Erythroblast (primary cell): Measurements from ENCODE around the gene OAF.

ENCODE experiments used
- GATA1 ChIP-seq: IDR thresholded peaks from 2 replicates; pipeline ENCODE4 v1.6.1; 2011; ENCODE audit warnings: low read depth, mild to moderate bottlenecking, control low read depth, low read length, moderate library complexity
- POLR2A ChIP-seq: IDR thresholded peaks from 2 replicates; pipeline ENCODE4 v1.6.1; 2011; ENCODE audit warnings: mild to moderate bottlenecking, low read length

DNA sequence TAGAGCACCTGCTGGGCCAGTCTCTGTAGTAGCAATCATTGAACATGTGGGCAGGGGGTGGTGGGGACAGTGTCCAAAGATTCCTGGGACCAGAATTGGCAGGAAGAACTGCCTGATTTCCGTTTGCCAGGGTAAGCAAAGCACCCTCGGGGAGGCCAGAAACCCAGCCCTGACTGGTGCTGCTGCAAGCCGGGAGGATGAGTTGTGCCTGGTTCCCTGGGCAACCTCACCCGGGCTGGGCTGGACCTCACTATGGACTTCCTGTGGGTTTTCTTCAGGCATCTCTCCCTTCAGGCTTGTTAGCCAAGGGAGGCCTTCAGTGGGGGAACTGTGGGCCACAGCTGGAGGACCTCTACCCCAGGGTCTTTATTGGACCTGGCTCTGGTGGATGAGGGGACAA, 21.1 kb downstream of the OAF start:
- TF ChIP-seq POLR2A (no peak), GATA1 (no peak)
